Liver (tissue), 9 donors: ENCODE measurements around the gene AFF4. TPM values are rescaled to one million over a fixed set of nuclear protein-coding genes. Genes with fewer than 3 reads are reported as not detected.

Experiments used
- DNase-seq: peaks from one replicate; pipeline ENCODE4 v3.0.0-alpha.2; 2017; ENCODE audit warnings: low spot score
- H3K27ac ChIP-seq, 2 donors: one replicate each; pipeline ENCODE4 v1.7.0; 2013; ENCODE audit warnings: inconsistent platforms in 2 of 2, low read length in 2 of 2, control low read depth in 1 of 2, low read depth in 1 of 2, mild to moderate bottlenecking in 1 of 2
- H3K27me3 ChIP-seq, 4 donors: one replicate each; pipeline versions ENCODE4 v1.6.1 to v1.7.0; 2013; ENCODE audit warnings: low read length in 3 of 4, inconsistent platforms in 1 of 4, mild to moderate bottlenecking in 1 of 4, moderate library complexity in 1 of 4; ENCODE audit not compliant: control insufficient read depth in 4 of 4, insufficient read depth in 4 of 4
- H3K36me3 ChIP-seq, 4 donors: one replicate each; pipeline versions ENCODE4 v1.6.1 to v1.7.0; 2013; ENCODE audit warnings: low read length in 3 of 4, mild to moderate bottlenecking in 3 of 4, low read depth in 1 of 4, moderate library complexity in 1 of 4; ENCODE audit not compliant: control insufficient read depth in 4 of 4, insufficient read depth in 3 of 4
- H3K4me1 ChIP-seq, 4 donors: one replicate each; pipeline versions ENCODE4 v1.6.1 to v1.7.0; 2013; ENCODE audit warnings: low read length in 3 of 4, mild to moderate bottlenecking in 3 of 4, moderate library complexity in 1 of 4; ENCODE audit not compliant: control insufficient read depth in 4 of 4, insufficient read depth in 4 of 4
- H3K4me3 ChIP-seq, 3 donors: one replicate each; pipeline versions ENCODE4 v1.6.1 to v1.7.0; 2013; ENCODE audit warnings: low read length in 3 of 3, control low read depth in 1 of 3, low read depth in 1 of 3, mild to moderate bottlenecking in 1 of 3
- H3K9ac ChIP-seq, 2 donors: one replicate each; pipeline ENCODE4 v1.7.0; 2013; ENCODE audit warnings: low read length in 2 of 2, mild to moderate bottlenecking in 2 of 2, moderate library complexity in 2 of 2, control low read depth in 1 of 2, low read depth in 1 of 2
- H3K9me3 ChIP-seq, 4 donors: one replicate each; pipeline versions ENCODE4 v1.6.1 to v1.7.0; 2013; ENCODE audit warnings: low read length in 3 of 4; ENCODE audit not compliant: control insufficient read depth in 4 of 4
- EGR1 ChIP-seq, 2 donors: IDR thresholded peaks; 2 replicates each; pipeline ENCODE4 v1.6.1; 2016 to 2018; ENCODE audit warnings: antibody characterized with exemption in 2 of 2, low read depth in 2 of 2
- FOXA1 ChIP-seq: IDR thresholded peaks from 2 replicates; pipeline ENCODE4 v1.6.1; 2016; ENCODE audit warnings: antibody characterized with exemption
- FOXA2 ChIP-seq: IDR thresholded peaks from 2 replicates; pipeline ENCODE4 v1.6.1; 2016; ENCODE audit warnings: antibody characterized with exemption
- GABPA ChIP-seq, 2 donors: IDR thresholded peaks in 1 of 2; conservative IDR thresholded peaks in 1 of 2; 2 replicates each; pipeline ENCODE4 v1.6.1; 2016; ENCODE audit warnings: antibody characterized with exemption in 2 of 2, mild to moderate bottlenecking in 1 of 2, moderate library complexity in 1 of 2
- HNF4A ChIP-seq, 2 donors: conservative IDR thresholded peaks; 2 replicates each; pipeline ENCODE4 v1.6.1; 2016; ENCODE audit warnings: antibody characterized with exemption in 2 of 2, mild to moderate bottlenecking in 2 of 2
- HNF4G ChIP-seq: IDR thresholded peaks from 2 replicates; pipeline ENCODE4 v1.6.1; 2016; ENCODE audit warnings: antibody characterized with exemption
- JUND ChIP-seq, 2 donors: IDR thresholded peaks; 2 replicates each; pipeline ENCODE4 v1.6.1; 2016; ENCODE audit warnings: antibody characterized with exemption in 2 of 2
- NR2F2 ChIP-seq: IDR thresholded peaks from 2 replicates; pipeline ENCODE4 v1.6.1; 2016; ENCODE audit warnings: antibody characterized with exemption
- RAD21 ChIP-seq, 2 donors: IDR thresholded peaks; 2 replicates each; pipeline ENCODE4 v1.6.1; 2016; ENCODE audit warnings: antibody characterized with exemption in 2 of 2, mild to moderate bottlenecking in 2 of 2
- RXRA ChIP-seq, 2 donors: IDR thresholded peaks; 2 replicates each; pipeline ENCODE4 v1.6.1; 2017 to 2018; ENCODE audit warnings: antibody characterized with exemption in 2 of 2, mild to moderate bottlenecking in 1 of 2
- SP1 ChIP-seq: IDR thresholded peaks from 2 replicates; pipeline ENCODE4 v1.6.1; 2018; ENCODE audit warnings: antibody characterized with exemption, mild to moderate bottlenecking
- TAF1 ChIP-seq: conservative IDR thresholded peaks from 2 replicates; pipeline ENCODE4 v1.6.1; 2016; ENCODE audit warnings: antibody characterized with exemption, mild to moderate bottlenecking
- YY1 ChIP-seq: IDR thresholded peaks from 2 replicates; pipeline ENCODE4 v1.6.1; 2016; ENCODE audit warnings: antibody characterized with exemption, mild to moderate bottlenecking
- WGBS: extraction: QIAGEN DNeasy Blood & Tissue Kit; methylation state at CpG from one replicate; pipeline ENCODE4 v1.1.7; 2013; 5-methylcytosine and 5-hydroxymethylcytosine counted together
- polyA plus RNA-seq, 2 donors: library from polyadenylated mRNA; stranded (reverse) in 1 of 2; unstranded in 1 of 2; fragments of 200-250 nt in 1 of 2; fragments of >200 nt in 1 of 2; fragmentation: Nextera tagmentation in 1 of 2; extraction: Ambion mirVana in 1 of 2; gene quantifications; one replicate each; pipeline versions ENCODE4 v1.2.1 to v1.2.3, GENCODE V29; 2013 to 2015
- total RNA-seq, 2 donors: library from RNA; depleted of rRNA; stranded (reverse); fragments of >200 nt; gene quantifications; one replicate each; pipeline ENCODE4 v1.2.3, GENCODE V29; 2014
- TF ChIP-seq, protein P1 (sequence below): IDR thresholded peaks from 2 replicates; pipeline ENCODE4 v1.6.1; 2016; ENCODE audit warnings: antibody characterized with exemption
- TF ChIP-seq, protein P2 (sequence below): IDR thresholded peaks from 2 replicates; pipeline ENCODE4 v1.6.1; 2016; ENCODE audit warnings: antibody characterized with exemption, mild to moderate bottlenecking
- TF ChIP-seq, protein P3 (sequence below): IDR thresholded peaks from 2 replicates; pipeline ENCODE4 v1.6.1; 2016; ENCODE audit warnings: antibody characterized with exemption
- TF ChIP-seq, protein P4 (sequence below): fragments of 150-350 bp; IDR thresholded peaks from 2 replicates; pipeline ENCODE4 v1.5.1; 2017; ENCODE audit warnings: improper control_type of control experiment, low read depth, low read length; ENCODE audit not compliant: missing input control
- donor health status: healthy.
- donor health status: healthy.
- donor health status: healthy.
- donor health status: healthy.
- donor health status: healthy.

AFF4 gene
- total and polyA plus RNA-seq, 4 donors, result 5.5 to 19.1 (median 16.9) TPM

DNA sequence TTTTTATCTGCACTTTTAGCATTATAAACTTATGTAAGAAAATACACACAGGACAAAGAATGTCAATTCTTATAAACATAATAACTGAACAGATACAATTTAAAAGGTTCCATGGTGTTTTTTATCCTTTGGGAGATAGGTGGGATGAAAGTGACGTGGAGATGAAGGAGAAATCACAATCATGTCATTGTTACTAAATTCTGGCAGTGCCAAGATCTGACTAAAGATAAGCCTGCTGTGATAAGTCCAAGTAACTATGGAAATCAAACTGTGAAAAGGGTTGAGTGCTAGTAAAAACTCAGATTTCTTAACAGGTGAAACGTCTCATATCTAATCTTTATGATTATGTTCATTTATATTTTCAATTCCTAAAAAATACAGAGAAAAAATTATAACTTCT, 78.9 kb downstream of the AFF4 start:
- TF ChIP-seq HNF4A (conservative IDR thresholded peaks at IDR 0.05), result no peak
- TF ChIP-seq NR2F2, result no peak
- TF ChIP-seq HNF4G, result no peak
- TF ChIP-seq FOXA2, result no peak
- TF ChIP-seq JUND (IDR thresholded peaks at IDR 0.05), result no peak
- TF ChIP-seq, protein P1, sequence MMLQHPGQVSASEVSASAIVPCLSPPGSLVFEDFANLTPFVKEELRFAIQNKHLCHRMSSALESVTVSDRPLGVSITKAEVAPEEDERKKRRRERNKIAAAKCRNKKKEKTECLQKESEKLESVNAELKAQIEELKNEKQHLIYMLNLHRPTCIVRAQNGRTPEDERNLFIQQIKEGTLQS, result no peak
- no peak for TF ChIP-seq RAD21 (IDR thresholded peaks at IDR 0.05)
- no peak for TF ChIP-seq FOXA1
- TF ChIP-seq, protein P2, sequence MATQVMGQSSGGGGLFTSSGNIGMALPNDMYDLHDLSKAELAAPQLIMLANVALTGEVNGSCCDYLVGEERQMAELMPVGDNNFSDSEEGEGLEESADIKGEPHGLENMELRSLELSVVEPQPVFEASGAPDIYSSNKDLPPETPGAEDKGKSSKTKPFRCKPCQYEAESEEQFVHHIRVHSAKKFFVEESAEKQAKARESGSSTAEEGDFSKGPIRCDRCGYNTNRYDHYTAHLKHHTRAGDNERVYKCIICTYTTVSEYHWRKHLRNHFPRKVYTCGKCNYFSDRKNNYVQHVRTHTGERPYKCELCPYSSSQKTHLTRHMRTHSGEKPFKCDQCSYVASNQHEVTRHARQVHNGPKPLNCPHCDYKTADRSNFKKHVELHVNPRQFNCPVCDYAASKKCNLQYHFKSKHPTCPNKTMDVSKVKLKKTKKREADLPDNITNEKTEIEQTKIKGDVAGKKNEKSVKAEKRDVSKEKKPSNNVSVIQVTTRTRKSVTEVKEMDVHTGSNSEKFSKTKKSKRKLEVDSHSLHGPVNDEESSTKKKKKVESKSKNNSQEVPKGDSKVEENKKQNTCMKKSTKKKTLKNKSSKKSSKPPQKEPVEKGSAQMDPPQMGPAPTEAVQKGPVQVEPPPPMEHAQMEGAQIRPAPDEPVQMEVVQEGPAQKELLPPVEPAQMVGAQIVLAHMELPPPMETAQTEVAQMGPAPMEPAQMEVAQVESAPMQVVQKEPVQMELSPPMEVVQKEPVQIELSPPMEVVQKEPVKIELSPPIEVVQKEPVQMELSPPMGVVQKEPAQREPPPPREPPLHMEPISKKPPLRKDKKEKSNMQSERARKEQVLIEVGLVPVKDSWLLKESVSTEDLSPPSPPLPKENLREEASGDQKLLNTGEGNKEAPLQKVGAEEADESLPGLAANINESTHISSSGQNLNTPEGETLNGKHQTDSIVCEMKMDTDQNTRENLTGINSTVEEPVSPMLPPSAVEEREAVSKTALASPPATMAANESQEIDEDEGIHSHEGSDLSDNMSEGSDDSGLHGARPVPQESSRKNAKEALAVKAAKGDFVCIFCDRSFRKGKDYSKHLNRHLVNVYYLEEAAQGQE, result no peak
- TF ChIP-seq GABPA (IDR thresholded peaks at IDR 0.05 in 1 of 2, conservative IDR thresholded peaks at IDR 0.05 in 1 of 2), result no peak
- no peak for TF ChIP-seq RXRA (IDR thresholded peaks at IDR 0.05)
- TF ChIP-seq YY1, result no peak
- TF ChIP-seq TAF1, result no peak
- TF ChIP-seq, protein P3, sequence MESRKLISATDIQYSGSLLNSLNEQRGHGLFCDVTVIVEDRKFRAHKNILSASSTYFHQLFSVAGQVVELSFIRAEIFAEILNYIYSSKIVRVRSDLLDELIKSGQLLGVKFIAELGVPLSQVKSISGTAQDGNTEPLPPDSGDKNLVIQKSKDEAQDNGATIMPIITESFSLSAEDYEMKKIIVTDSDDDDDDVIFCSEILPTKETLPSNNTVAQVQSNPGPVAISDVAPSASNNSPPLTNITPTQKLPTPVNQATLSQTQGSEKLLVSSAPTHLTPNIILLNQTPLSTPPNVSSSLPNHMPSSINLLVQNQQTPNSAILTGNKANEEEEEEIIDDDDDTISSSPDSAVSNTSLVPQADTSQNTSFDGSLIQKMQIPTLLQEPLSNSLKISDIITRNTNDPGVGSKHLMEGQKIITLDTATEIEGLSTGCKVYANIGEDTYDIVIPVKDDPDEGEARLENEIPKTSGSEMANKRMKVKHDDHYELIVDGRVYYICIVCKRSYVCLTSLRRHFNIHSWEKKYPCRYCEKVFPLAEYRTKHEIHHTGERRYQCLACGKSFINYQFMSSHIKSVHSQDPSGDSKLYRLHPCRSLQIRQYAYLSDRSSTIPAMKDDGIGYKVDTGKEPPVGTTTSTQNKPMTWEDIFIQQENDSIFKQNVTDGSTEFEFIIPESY, result no peak
- TF ChIP-seq, protein P4, sequence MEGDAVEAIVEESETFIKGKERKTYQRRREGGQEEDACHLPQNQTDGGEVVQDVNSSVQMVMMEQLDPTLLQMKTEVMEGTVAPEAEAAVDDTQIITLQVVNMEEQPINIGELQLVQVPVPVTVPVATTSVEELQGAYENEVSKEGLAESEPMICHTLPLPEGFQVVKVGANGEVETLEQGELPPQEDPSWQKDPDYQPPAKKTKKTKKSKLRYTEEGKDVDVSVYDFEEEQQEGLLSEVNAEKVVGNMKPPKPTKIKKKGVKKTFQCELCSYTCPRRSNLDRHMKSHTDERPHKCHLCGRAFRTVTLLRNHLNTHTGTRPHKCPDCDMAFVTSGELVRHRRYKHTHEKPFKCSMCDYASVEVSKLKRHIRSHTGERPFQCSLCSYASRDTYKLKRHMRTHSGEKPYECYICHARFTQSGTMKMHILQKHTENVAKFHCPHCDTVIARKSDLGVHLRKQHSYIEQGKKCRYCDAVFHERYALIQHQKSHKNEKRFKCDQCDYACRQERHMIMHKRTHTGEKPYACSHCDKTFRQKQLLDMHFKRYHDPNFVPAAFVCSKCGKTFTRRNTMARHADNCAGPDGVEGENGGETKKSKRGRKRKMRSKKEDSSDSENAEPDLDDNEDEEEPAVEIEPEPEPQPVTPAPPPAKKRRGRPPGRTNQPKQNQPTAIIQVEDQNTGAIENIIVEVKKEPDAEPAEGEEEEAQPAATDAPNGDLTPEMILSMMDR, result no peak
- no peak for TF ChIP-seq EGR1 (IDR thresholded peaks at IDR 0.05; ENCODE audit: low read depth in 2 of 2)
- TF ChIP-seq SP1, result no peak
- H3K4me3 ChIP-seq, result no peak overlapping the region
- WGBS, result 69% methylated on average over 2 of the region's 2 CpGs
- H3K9me3 ChIP-seq, result no peaks in the 10 kb centered on the region
- peaks cover 3 to 75% (median 69%) of the 10 kb centered on the region in 4 donors for H3K36me3 ChIP-seq
- H3K4me1 ChIP-seq, result peaks cover 0 to 4% (median 0%) of the 10 kb centered on the region in 4 donors
- H3K27me3 ChIP-seq, result no peaks in the 10 kb centered on the region
- H3K9ac ChIP-seq, result no peak overlapping the region
- no peak overlapping the region for H3K27ac ChIP-seq
- no peak for DNase-seq
